MM.1S (cell line): ENCODE data around the gene RHOH.

ENCODE experiments used
- CTCF ChIP-seq: fragments of 300-600 bp; sonication (generic); IDR thresholded peaks from 2 replicates; pipeline ENCODE4 v1.5.1; 2016; ENCODE audit warnings: antibody characterized with exemption, low read length, mixed read lengths
- EZH2 ChIP-seq: fragments of 300-600 bp; sonication (generic); optimal IDR thresholded peaks from 2 replicates; pipeline ENCODE3; 2017; ENCODE audit warnings: low read depth, mild to moderate bottlenecking, antibody characterized with exemption, low read length, mixed read lengths

- TF ChIP-seq CTCF = no peak
- TF ChIP-seq EZH2 = no peak
Measured at GRCh38 chr4:40255393-40256281, 58.8 kb downstream of the RHOH start.
